GM12878 (cell line): Measurements from ENCODE around the gene LRP1B. TPM values are rescaled to one million over a fixed set of nuclear protein-coding genes. Genes with fewer than 3 reads are reported as not detected.

ENCODE experiments used
- ATAC-seq: fragments of 200-7000 bp; cut with Tn5 transposase; 3 replicates; pipeline ENCODE4 v1.9.1; 2020; ENCODE audit warnings: mild to moderate bottlenecking, moderate library complexity
- BruUV-seq: library from RNA; stranded (reverse); fragments of 400-500 nt; replicated peaks from 2 replicates; lab custom pipeline; 2021; lab: Mats Ljungman, UMichigan
- CTCF ChIA-PET: fragments of 300-600 bp; sonication (Branson Sonifier 250); formaldehyde crosslinking; extraction: SDS; loops from one replicate; lab custom pipeline; 2021; ENCODE audit warnings: inconsistent platforms; lab: Yijun Ruan, JAX
- POLR2A ChIA-PET: fragments of 350-600 bp; formaldehyde crosslinking; extraction: SDS; loops from one replicate; lab custom pipeline; 2021; ENCODE audit warnings: inconsistent platforms; lab: Charles Lee
- RAD21 ChIA-PET: fragments of 300-600 bp; sonication (Branson Sonifier 250); formaldehyde crosslinking; loops from one replicate; lab custom pipeline; 2023; ENCODE audit warnings: antibody characterized with exemption; ENCODE audit not compliant: unreplicated experiment; lab: Charles Lee
- SMC1A ChIA-PET: fragments of 300-600 bp; sonication (Branson Sonifier 250); formaldehyde crosslinking; loops from one replicate; lab custom pipeline; 2023; ENCODE audit not compliant: unreplicated experiment, uncharacterized antibody; lab: Charles Lee
- DNase-seq: peaks from one replicate; pipeline ENCODE4 v3.0.0-alpha.2; 2011; ENCODE audit warnings: low read depth, low spot score
- FAIRE-seq: peaks from 3 replicates; lab custom pipeline; 2011; peaks lifted over from hg19 to GRCh38; lab: Jason Lieb, UNC
- H2AFZ ChIP-seq: 2 replicates; pipeline ENCODE4 v1.6.0; 2011; ENCODE audit warnings: low read depth, low read length, control low read depth; ENCODE audit not compliant: control insufficient read depth
- H3K27ac ChIP-seq: 2 replicates; pipeline ENCODE4 v1.5.1; 2011; ENCODE audit warnings: control low read depth; ENCODE audit not compliant: control insufficient read depth, insufficient read depth
- H3K27me3 ChIP-seq, 2 experiments: replicated peaks in 1 of 2; 2 replicates each; pipeline versions ENCODE4 v1.6.0 to v1.6.1; 2011; ENCODE audit warnings: low read length in 1 of 2; ENCODE audit not compliant: control insufficient read depth in 2 of 2, insufficient read depth in 2 of 2
- H3K36me3 ChIP-seq, 2 experiments: 2 replicates each; pipeline ENCODE4 v1.5.1; 2011; ENCODE audit warnings: low read length in 1 of 2; ENCODE audit not compliant: control insufficient read depth in 2 of 2, insufficient read depth in 2 of 2
- H3K4me1 ChIP-seq: 2 replicates; pipeline ENCODE4 v1.6.1; 2011; ENCODE audit warnings: mild to moderate bottlenecking, low read length, moderate library complexity, mixed read lengths; ENCODE audit not compliant: control insufficient read depth, insufficient read depth
- H3K4me2 ChIP-seq: 2 replicates; pipeline ENCODE4 v1.6.0; 2011; ENCODE audit warnings: control low read depth; ENCODE audit not compliant: control insufficient read depth, insufficient read depth
- H3K4me3 ChIP-seq: fragments of 200-600 bp; sonication (generic); 2 replicates; pipeline ENCODE4 v1.5.1; 2016
- H3K79me2 ChIP-seq: 2 replicates; pipeline ENCODE4 v1.6.0; 2011; ENCODE audit warnings: low read length; ENCODE audit not compliant: control insufficient read depth, insufficient read depth
- H3K9ac ChIP-seq: 2 replicates; pipeline ENCODE4 v1.8.0; 2011; ENCODE audit warnings: low read length, control low read depth, mixed read lengths; ENCODE audit not compliant: control insufficient read depth, insufficient read depth
- H3K9me3 ChIP-seq: replicated peaks from 3 replicates; pipeline ENCODE4 v1.5.1; 2011; ENCODE audit warnings: mild to moderate bottlenecking, low read length; ENCODE audit not compliant: control insufficient read depth, insufficient read depth
- H4K20me1 ChIP-seq: 2 replicates; pipeline ENCODE4 v1.6.0; 2011; ENCODE audit not compliant: control insufficient read depth, insufficient read depth
- ASH2L ChIP-seq: fragments of 300-600, 200-600 bp; sonication (generic); IDR thresholded peaks from 2 replicates; pipeline ENCODE4 v1.6.1; 2017; ENCODE audit warnings: low read depth, mild to moderate bottlenecking, borderline replicate concordance
- BHLHE40 ChIP-seq, 2 experiments: fragments of 450-650 bp in 1 of 2; IDR thresholded peaks; 2 replicates each; pipeline ENCODE4 v1.6.1; 2011 to 2017; ENCODE audit warnings: low read depth in 2 of 2, borderline replicate concordance in 1 of 2, improper control_type of control experiment in 1 of 2, low read length in 1 of 2, mild to moderate bottlenecking in 1 of 2
- CHD1 ChIP-seq: IDR thresholded peaks from 2 replicates; pipeline ENCODE4 v1.6.1; 2012; ENCODE audit warnings: low read depth, low read length, improper control_type of control experiment
- ETV6 ChIP-seq, 2 experiments: fragments of 450-650 bp in 1 of 2; IDR thresholded peaks in 1 of 2; conservative IDR thresholded peaks in 1 of 2; 2 replicates each; pipeline ENCODE4 v1.6.1; 2014; ENCODE audit warnings: antibody characterized with exemption in 1 of 2, borderline replicate concordance in 1 of 2, low read depth in 1 of 2, mild to moderate bottlenecking in 1 of 2, moderate library complexity in 1 of 2
- MEF2A ChIP-seq: IDR thresholded peaks from 2 replicates; pipeline ENCODE4 v1.6.1; 2011; ENCODE audit warnings: low read depth, mild to moderate bottlenecking, low read length, moderate library complexity; ENCODE audit not compliant: insufficient read depth
- NR2C2 ChIP-seq: IDR thresholded peaks from 2 replicates; pipeline ENCODE4 v1.6.1; 2011; ENCODE audit warnings: borderline replicate concordance, low read depth; ENCODE audit not compliant: control insufficient read depth, insufficient read length
- RAD51 ChIP-seq: fragments of 450-650 bp; IDR thresholded peaks from 2 replicates; pipeline ENCODE4 v1.6.1; 2016; ENCODE audit warnings: moderate library complexity, mild to moderate bottlenecking, inconsistent platforms
- ZZZ3 ChIP-seq: IDR thresholded peaks from 2 replicates; pipeline ENCODE4 v1.6.1; 2011; ENCODE audit warnings: low read depth; ENCODE audit not compliant: control insufficient read depth, insufficient read length
- WGBS: methylation state at CpG from one replicate; pipeline ENCODE4 v1.1.6; 2016; ENCODE audit warnings: low lambda C conversion rate; ENCODE audit not compliant: insufficient replicate concordance, insufficient coverage; ENCODE audit errors: missing lambda C conversion rate; 5-methylcytosine and 5-hydroxymethylcytosine counted together
- in situ Hi-C: fragments of 300-500 bp; cut with MboI; formaldehyde crosslinking; loops from 9 replicates; pipeline ENCODE4 v1.14.3; 2018; ENCODE audit warnings: mixed read lengths
- intact Hi-C: fragments of 100-400 bp; cut with micrococcal nuclease; formaldehyde crosslinking; loops from one replicate; pipeline ENCODE4 v1.14.2; 2022; ENCODE audit not compliant: unreplicated experiment
- polyA plus RNA-seq, 11 experiments: library from polyadenylated mRNA; depleted of rRNA in 4 of 11; unstranded in 6 of 11; stranded (reverse) in 5 of 11; fragments of >200 nt; fragmentation: Nextera tagmentation in 4 of 11; fragmentation: Illumina TruSeq in 1 of 11; extraction: Ambion mirVana in 4 of 11; extraction: Trizol in 1 of 11; gene quantifications; 1 replicate in 1 of 11; 2 replicates in 10 of 11; pipeline versions ENCODE4 v1.2.1 to v1.2.3, GENCODE V29; 2011 to 2016; ENCODE audit warnings: inconsistent platforms in 2 of 11, missing spikeins in 2 of 11, low read depth in 1 of 11
- total RNA-seq, 4 experiments: library from RNA; depleted of rRNA in 3 of 4; stranded (reverse); fragments of >200 nt in 3 of 4; fragmentation: Illumina TruSeq in 1 of 4; extraction: Trizol in 1 of 4; gene quantifications; 2 replicates each; pipeline versions ENCODE4 v1.2.1 to v1.2.3, GENCODE V29; 2013 to 2021
- TF ChIP-seq, protein P1 (sequence below): fragments of 450-650 bp; IDR thresholded peaks from 2 replicates; pipeline ENCODE4 v1.6.1; 2014; ENCODE audit warnings: mild to moderate bottlenecking

Gene LRP1B
- total and polyA plus RNA-seq, 10 of the 15 experiments (the other 5 are each of a cell fraction or from before 2014, with no cell fraction given) = under 0.01 to 0.06 (median 0.03) TPM; not detected in 5

DNA sequence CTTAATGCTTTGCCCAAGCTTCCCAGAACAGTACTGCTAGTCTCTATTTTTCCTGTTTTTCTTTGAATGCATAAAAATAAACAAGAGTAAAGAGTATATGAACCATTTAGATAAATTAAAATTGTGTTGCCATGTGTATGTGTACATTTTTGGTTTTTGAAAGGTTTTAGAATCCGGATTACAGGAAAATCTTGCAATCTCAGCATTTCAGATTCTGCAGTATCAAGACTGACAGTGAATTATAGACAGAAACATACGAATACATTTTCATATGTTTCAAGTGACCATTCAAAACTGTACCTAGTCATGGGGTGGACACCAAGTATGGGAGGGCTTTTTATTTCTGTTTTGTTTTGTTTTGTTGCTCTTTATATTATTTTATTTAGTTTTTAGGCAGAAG is 604.1 kb downstream of the LRP1B start:
- intact Hi-C loops (no loop called here), in situ Hi-C loops (no loop called here)
- Histone ChIP-seq H4K20me1 (no peaks in the 10 kb centered on the region), H3K4me3 (no peak overlapping the region), H3K9ac (no peak overlapping the region), H3K9me3 (no peaks in the 10 kb centered on the region), H2AFZ (no peak overlapping the region), H3K27ac (no peak overlapping the region), H3K27me3 (no peaks in the 10 kb centered on the region), H3K79me2 (no peaks in the 10 kb centered on the region), H3K36me3 (no peaks in the 10 kb centered on the region), H3K4me2 (no peak overlapping the region), H3K4me1 (peaks cover 6% of the 10 kb centered on the region; the same call in 1 of the 2 replicates)
- DNase-seq = no peak
- 12% methylated on average over 2 of the region's 2 CpGs for WGBS
- no peak for TF ChIP-seq ETV6 (conservative IDR thresholded peaks at IDR 0.05 in 1 of 2, IDR thresholded peaks at IDR 0.05 in 1 of 2; ENCODE audit: borderline replicate concordance in 1 of 2, low read depth in 1 of 2)
- no peak for TF ChIP-seq ZZZ3
- TF ChIP-seq NR2C2 = no peak
- no TSS peak for BruUV-seq
- FAIRE-seq = no peak
- SMC1A ChIA-PET = no interaction called here
- ATAC-seq = no peak
- POLR2A ChIA-PET = no interaction called here
- RAD21 ChIA-PET = no interaction called here
- CTCF ChIA-PET = interaction anchor here (2.8 kb wide), 1 partner anchor 10 kb away, joined by 8 read pairs; no protein-coding TSS in a partner anchor

DNA sequence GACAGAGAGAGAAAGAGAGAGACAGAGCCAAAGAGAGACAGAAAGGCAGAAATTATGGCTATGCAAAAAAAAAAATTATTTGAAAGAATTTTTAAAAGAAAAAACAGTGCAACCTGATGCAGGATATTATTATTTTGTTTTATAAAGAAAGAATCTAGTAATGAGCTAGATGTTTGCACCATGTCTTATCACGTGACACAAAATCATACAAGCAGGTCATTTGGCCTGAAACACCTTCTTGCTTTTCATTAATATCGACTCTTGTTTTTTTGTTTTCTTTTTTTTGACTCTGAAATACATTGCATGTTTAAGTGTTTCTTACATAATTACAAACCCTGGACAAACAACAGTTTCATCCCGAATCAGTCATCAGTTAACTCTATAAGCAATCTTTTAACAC is 606.0 kb downstream of the LRP1B start:
- H3K27ac ChIP-seq = no peak overlapping the region
- TF ChIP-seq, protein P1, sequence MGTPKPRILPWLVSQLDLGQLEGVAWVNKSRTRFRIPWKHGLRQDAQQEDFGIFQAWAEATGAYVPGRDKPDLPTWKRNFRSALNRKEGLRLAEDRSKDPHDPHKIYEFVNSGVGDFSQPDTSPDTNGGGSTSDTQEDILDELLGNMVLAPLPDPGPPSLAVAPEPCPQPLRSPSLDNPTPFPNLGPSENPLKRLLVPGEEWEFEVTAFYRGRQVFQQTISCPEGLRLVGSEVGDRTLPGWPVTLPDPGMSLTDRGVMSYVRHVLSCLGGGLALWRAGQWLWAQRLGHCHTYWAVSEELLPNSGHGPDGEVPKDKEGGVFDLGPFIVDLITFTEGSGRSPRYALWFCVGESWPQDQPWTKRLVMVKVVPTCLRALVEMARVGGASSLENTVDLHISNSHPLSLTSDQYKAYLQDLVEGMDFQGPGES = no peak
- TF ChIP-seq MEF2A (no peak), CHD1 (no peak), ASH2L (no peak), RAD51 (peak; percentile 46; the same call in 1 of the 2 replicates), BHLHE40 (IDR thresholded peaks at IDR 0.05; ENCODE audit: borderline replicate concordance in 1 of 2, low read depth in 2 of 2, low read length in 1 of 2) (no peak)
- TF ChIP-seq, all 136 proteins: peak for 1
- no peak overlapping the region for H3K4me3 ChIP-seq
- H3K9me3 ChIP-seq = no peaks in the 10 kb centered on the region
- DNase-seq = no peak
- BruUV-seq = no TSS peak
- ChIA-PET CTCF (no interaction called here), POLR2A (no interaction called here), RAD21 (no interaction called here), SMC1A (no interaction called here)
- H3K4me2 ChIP-seq = no peak overlapping the region
- no peaks in the 10 kb centered on the region for H3K27me3 ChIP-seq
- no peaks in the 10 kb centered on the region for H3K36me3 ChIP-seq
- no peak for ATAC-seq
- WGBS = 57% methylated on average over 3 of the region's 3 CpGs
- no peak overlapping the region for H2AFZ ChIP-seq
- no peaks in the 10 kb centered on the region for H4K20me1 ChIP-seq
- H3K4me1 ChIP-seq = peaks cover 6% of the 10 kb centered on the region; the same call in 1 of the 2 replicates
- in situ Hi-C loops (no loop called here), intact Hi-C loops (no loop called here)
- H3K79me2 ChIP-seq = no peaks in the 10 kb centered on the region
- no peak for FAIRE-seq
- no peak overlapping the region for H3K9ac ChIP-seq
